ENCODE measurements around the gene LRRC25.
A peak's percentile ranks its signal among the peaks of the same experiment; 100 is the strongest.
"Not testable (repeated sequence)": the region's sequence is repeated elsewhere in the genome, so short reads cannot be mapped to it uniquely, and the experiment has no call there.

Gene LRRC25

DNA sequence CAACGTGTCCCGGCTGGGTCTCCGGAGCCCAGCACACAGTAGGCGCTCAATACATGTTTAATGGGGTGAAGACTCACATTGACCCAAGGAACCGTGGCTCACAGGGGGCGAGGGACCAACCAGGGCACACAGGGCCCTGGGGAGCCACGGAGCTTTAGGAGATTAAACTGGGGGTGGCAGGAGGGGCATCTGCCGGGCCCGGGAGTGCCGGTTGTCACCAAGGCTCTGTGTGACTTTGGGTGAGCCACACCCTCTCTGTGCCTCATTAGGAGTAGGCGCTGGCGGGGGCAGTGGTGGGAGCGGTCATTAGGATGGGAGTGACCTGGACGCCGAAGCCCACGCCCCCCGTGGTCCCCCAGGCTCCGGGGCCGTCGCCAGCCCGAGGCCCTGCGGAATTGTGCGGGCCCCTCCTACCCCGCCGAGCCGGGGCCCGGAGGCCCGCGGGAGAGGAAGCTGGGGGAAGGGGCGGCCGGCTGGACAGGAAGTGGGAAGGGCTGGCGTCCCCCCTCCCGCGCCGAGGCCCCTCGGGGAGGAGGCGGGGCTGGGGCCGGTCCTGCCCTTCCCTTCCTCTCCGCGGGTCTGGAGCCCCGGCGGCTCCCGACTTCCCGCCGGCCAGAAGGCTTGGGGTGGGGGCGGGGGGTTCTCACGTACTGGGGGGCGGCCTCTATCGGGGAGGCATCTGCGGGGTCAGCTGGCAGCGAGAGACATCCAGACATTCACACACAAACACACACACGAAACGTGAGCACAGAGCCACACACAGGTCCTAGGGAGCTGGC, 20.0 kb upstream of the LRRC25 start:
- Histone ChIP-seq H3K4me3 (ENCODE audit: insufficient read depth, low read depth, low read length, poor library complexity, severe bottlenecking) (peak overlapping the region; percentile 39), H3K27ac (ENCODE audit: insufficient read depth, low read length, poor library complexity, severe bottlenecking) (peak overlapping the region; percentile 39), H3K4me1 (ENCODE audit: control insufficient read depth, insufficient read depth, low read length, poor library complexity, severe bottlenecking) (peaks cover 74% of the 10 kb centered on the region), H3K36me3 (ENCODE audit: control insufficient read depth, insufficient read depth, low read length) (no peaks in the 10 kb centered on the region), H3K27me3 (replicated peaks; ENCODE audit: control insufficient read depth, insufficient read depth, low read length, poor library complexity, severe bottlenecking) (no peaks in the 10 kb centered on the region), H3K9me3 (ENCODE audit: control insufficient read depth, low read length) (no peaks in the 10 kb centered on the region)
- DNase-seq: no peak

DNA sequence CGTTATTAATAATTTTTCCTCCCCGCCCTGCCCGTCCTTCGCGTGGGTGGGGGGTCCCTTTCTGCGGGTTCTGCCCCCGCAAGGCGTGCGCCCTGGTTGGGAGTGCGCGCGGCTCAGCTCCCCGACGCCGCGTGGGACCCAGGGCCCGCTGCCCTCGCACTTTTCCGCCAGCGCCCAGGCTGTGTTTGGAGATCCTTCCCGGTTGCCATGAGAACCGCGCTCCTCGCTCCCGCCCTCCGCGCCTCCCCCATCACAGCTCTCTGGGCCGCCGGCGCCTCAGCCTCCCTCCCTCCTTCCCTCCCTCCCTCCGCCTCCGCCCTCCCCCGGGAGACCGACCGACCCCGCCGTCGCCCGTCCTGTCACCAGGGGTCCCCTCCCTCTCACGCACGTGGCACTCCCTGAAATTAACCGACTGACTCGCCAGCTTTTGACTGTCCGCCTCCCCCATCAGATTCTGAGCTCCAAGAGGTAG, 19.4 kb upstream of the LRRC25 start:
- peaks cover 68% of the 10 kb centered on the region for H3K4me1 ChIP-seq (ENCODE audit: control insufficient read depth, insufficient read depth, low read length, poor library complexity, severe bottlenecking)
- H3K4me3 ChIP-seq (ENCODE audit: insufficient read depth, low read depth, low read length, poor library complexity, severe bottlenecking): peak overlapping the region; percentile 39
- no peaks in the 10 kb centered on the region for H3K27me3 ChIP-seq (replicated peaks; ENCODE audit: control insufficient read depth, insufficient read depth, low read length, poor library complexity, severe bottlenecking)
- no peaks in the 10 kb centered on the region for H3K9me3 ChIP-seq (ENCODE audit: control insufficient read depth, low read length)
- H3K36me3 ChIP-seq (ENCODE audit: control insufficient read depth, insufficient read depth, low read length): no peaks in the 10 kb centered on the region
- peak; percentile 67 to 71 (median 70) for DNase-seq
- H3K27ac ChIP-seq (ENCODE audit: insufficient read depth, low read length, poor library complexity, severe bottlenecking): peak overlapping the region; percentile 48

DNA sequence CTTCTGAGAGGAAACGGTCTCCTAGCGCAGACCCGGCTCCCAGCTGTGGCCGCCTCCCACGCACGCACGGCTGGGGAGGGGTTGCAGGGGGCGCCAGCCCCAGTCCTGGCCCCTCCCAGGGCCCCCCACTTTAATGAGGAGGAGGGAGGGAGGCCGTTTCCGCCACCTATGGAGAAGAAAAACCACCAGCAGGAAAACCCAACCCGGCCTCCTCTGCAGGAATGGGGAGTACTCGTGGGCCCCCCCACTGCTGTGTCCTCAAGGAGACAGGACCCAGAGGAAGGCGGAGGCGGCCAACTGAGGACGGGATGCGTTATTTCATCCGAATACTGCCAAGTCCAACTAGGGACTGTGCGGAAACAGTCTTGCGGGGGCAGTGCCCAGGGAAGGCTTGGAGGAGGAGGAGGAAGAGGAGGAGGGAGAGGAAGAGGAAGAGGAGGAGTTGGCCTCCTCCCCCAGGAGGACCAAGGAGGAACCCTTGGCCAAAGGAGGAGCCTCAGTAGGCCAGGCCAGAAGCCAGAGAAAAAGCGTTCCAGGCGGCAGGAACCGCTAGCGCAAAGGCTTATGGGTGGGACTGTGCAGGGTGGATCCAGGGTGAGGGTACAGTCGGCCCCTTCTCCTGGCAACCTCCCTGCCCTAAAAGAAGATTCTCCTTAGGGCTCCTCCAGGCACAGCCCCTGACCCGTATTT, 17.9 kb upstream of the LRRC25 start:
- no peak overlapping the region for H3K4me3 ChIP-seq (ENCODE audit: insufficient read depth, low read depth, low read length, poor library complexity, severe bottlenecking)
- DNase-seq: no peak
- peaks cover 53% of the 10 kb centered on the region for H3K4me1 ChIP-seq (ENCODE audit: control insufficient read depth, insufficient read depth, low read length, poor library complexity, severe bottlenecking)
- no peaks in the 10 kb centered on the region for H3K9me3 ChIP-seq (ENCODE audit: control insufficient read depth, low read length)
- H3K36me3 ChIP-seq (ENCODE audit: control insufficient read depth, insufficient read depth, low read length): no peaks in the 10 kb centered on the region
- H3K27me3 ChIP-seq (replicated peaks; ENCODE audit: control insufficient read depth, insufficient read depth, low read length, poor library complexity, severe bottlenecking): no peaks in the 10 kb centered on the region
- peak overlapping the region; percentile 9 for H3K27ac ChIP-seq (ENCODE audit: insufficient read depth, low read length, poor library complexity, severe bottlenecking)

DNA sequence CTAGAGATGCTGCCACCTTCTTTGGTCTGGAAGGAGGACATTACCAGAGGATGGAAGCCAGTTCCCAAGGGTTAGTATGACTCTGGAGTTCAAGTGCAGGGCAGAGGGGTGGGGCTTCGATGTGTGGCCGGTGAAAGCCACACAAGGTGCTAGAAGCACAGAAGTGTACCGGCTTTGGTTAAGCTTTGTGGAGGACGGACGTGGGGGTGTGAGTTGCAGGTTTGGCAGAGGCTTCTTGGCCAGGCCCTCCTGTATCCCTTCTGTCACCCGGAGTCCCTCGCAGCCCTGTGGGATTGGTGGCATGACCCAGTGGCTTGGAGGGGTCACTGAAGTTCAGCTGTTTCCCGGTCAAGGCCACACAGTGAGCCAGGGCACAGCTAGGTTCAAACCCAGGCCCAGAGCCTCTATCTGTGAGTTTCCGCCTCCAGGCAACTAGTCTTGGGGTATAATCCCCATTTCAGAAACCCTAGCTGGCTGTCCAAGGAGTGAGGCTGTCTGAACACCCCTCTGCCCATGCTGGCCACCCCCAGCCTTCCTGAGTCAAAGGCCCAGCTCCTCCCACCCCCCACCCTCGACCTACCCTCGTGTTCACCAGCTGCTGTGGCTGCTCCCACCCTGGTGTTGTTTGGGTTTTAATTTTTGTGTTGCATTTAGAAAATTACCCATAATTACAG, 17.2 kb upstream of the LRRC25 start:
- Histone ChIP-seq H3K27ac (ENCODE audit: insufficient read depth, low read length, poor library complexity, severe bottlenecking) (no peak overlapping the region), H3K36me3 (ENCODE audit: control insufficient read depth, insufficient read depth, low read length) (no peaks in the 10 kb centered on the region), H3K4me3 (ENCODE audit: insufficient read depth, low read depth, low read length, poor library complexity, severe bottlenecking) (no peak overlapping the region), H3K27me3 (replicated peaks; ENCODE audit: control insufficient read depth, insufficient read depth, low read length, poor library complexity, severe bottlenecking) (no peaks in the 10 kb centered on the region), H3K4me1 (ENCODE audit: control insufficient read depth, insufficient read depth, low read length, poor library complexity, severe bottlenecking) (peaks cover 48% of the 10 kb centered on the region), H3K9me3 (ENCODE audit: control insufficient read depth, low read length) (no peaks in the 10 kb centered on the region)
- DNase-seq: no peak

DNA sequence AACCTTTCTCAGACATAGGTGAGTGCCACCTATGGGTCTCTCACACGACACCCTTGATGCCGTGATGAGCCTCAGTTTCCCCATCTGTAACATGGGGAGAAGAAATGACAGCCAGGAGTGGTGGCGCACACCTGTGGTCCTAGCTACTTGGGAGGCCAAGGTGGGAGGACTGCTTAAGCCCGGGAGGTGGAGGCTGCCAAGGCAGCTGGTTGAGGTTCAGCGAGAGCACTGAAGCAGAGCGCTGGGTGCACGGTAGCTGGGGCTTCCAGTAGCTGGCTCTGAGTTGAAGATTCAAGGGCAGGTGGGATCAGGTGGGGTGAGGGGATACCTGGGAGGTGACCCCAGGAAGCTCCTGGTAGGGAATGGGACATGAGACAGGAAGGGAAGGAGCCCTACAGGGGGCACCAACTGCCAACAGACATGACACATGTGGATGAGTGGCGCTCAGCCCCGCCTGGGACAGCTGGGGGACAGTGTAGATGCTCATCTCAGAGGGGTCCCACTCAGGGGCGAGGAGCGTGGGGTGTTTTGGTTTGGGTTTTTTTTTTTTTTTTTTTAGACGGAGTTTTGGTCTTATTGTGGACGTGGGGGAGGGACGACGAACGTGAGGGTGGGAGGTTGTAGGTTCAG, 15.3 kb upstream of the LRRC25 start:
- H3K9me3 ChIP-seq (ENCODE audit: control insufficient read depth, low read length): no peaks in the 10 kb centered on the region
- no peaks in the 10 kb centered on the region for H3K36me3 ChIP-seq (ENCODE audit: control insufficient read depth, insufficient read depth, low read length)
- no peak overlapping the region for H3K4me3 ChIP-seq (ENCODE audit: insufficient read depth, low read depth, low read length, poor library complexity, severe bottlenecking)
- H3K27me3 ChIP-seq (replicated peaks; ENCODE audit: control insufficient read depth, insufficient read depth, low read length, poor library complexity, severe bottlenecking): no peaks in the 10 kb centered on the region
- no peak for DNase-seq
- no peak overlapping the region for H3K27ac ChIP-seq (ENCODE audit: insufficient read depth, low read length, poor library complexity, severe bottlenecking)
- H3K4me1 ChIP-seq (ENCODE audit: control insufficient read depth, insufficient read depth, low read length, poor library complexity, severe bottlenecking): peaks cover 35% of the 10 kb centered on the region

DNA sequence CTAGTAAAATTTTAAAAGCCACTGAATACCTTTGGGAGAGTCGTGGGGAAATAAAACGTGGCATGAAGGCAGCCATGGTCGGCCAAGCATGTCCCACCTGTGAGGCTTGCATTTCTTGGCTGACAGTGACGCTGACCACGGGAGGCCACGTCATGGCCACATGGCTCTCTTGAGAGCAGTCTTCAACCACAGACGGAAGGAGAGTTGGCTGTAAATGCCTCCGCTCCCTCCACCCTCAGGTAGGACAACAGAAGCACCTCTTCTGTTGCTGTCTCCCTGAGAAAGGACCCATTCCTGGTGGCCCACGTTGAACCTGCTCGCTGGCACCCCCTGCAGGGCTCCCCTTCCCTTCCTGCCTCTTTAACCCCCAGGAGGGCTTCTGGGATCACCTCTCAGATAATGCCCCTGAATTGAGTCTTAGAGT, 10.6 kb upstream of the LRRC25 start:
- DNase-seq: no peak
- Histone ChIP-seq H3K36me3 (ENCODE audit: control insufficient read depth, insufficient read depth, low read length) (no peaks in the 10 kb centered on the region), H3K4me1 (ENCODE audit: control insufficient read depth, insufficient read depth, low read length, poor library complexity, severe bottlenecking) (no peaks in the 10 kb centered on the region), H3K27ac (ENCODE audit: insufficient read depth, low read length, poor library complexity, severe bottlenecking) (no peak overlapping the region), H3K4me3 (ENCODE audit: insufficient read depth, low read depth, low read length, poor library complexity, severe bottlenecking) (no peak overlapping the region), H3K27me3 (replicated peaks; ENCODE audit: control insufficient read depth, insufficient read depth, low read length, poor library complexity, severe bottlenecking) (no peaks in the 10 kb centered on the region), H3K9me3 (ENCODE audit: control insufficient read depth, low read length) (no peaks in the 10 kb centered on the region)

DNA sequence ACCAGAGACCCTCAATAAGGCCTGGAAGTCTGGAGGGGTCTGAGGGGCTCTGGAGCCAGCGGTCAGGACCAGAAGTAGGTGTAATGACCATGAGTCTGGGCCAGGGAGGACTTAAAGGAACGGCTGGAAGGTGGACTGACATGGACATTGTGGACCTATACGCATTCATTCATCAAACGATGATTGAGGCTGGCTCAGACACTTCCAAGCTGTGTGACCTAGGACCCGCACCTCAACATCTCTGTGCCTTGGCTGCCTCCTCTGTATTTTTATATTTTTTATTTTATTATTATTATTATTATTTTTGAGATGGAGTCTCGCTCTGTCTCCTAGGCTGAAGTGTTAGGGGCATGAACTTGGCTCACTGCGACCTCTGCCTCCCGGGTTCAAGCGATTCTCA, 9.3 kb upstream of the LRRC25 start:
- H3K36me3 ChIP-seq (ENCODE audit: control insufficient read depth, insufficient read depth, low read length): no peaks in the 10 kb centered on the region
- H3K27me3 ChIP-seq (replicated peaks; ENCODE audit: control insufficient read depth, insufficient read depth, low read length, poor library complexity, severe bottlenecking): no peaks in the 10 kb centered on the region
- no peaks in the 10 kb centered on the region for H3K9me3 ChIP-seq (ENCODE audit: control insufficient read depth, low read length)
- no peak for DNase-seq
- no peak overlapping the region for H3K27ac ChIP-seq (ENCODE audit: insufficient read depth, low read length, poor library complexity, severe bottlenecking)
- H3K4me3 ChIP-seq (ENCODE audit: insufficient read depth, low read depth, low read length, poor library complexity, severe bottlenecking): no peak overlapping the region
- H3K4me1 ChIP-seq (ENCODE audit: control insufficient read depth, insufficient read depth, low read length, poor library complexity, severe bottlenecking): no peaks in the 10 kb centered on the region

DNA sequence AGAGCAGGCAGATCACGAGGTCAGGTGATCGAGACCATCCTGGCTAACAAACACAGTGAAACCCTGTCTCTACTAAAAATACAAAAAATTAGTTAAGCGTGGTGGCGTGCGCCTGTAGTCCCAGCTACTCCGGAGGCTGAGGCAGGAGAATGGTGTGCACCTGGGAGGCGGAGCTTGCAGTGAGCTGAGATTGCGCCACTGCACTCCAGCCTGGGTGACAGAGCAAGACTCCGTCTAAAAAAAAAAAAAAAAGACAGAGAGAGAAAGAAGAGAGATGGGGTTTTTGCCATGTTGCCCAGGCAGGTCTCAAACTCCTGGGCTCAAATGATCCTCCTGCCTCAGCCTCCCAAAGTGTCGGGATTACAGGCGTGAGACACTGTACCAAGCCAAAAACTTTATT, 8.3 kb upstream of the LRRC25 start:
- H3K4me3 ChIP-seq (ENCODE audit: insufficient read depth, low read depth, low read length, poor library complexity, severe bottlenecking): not testable (repeated sequence)

DNA sequence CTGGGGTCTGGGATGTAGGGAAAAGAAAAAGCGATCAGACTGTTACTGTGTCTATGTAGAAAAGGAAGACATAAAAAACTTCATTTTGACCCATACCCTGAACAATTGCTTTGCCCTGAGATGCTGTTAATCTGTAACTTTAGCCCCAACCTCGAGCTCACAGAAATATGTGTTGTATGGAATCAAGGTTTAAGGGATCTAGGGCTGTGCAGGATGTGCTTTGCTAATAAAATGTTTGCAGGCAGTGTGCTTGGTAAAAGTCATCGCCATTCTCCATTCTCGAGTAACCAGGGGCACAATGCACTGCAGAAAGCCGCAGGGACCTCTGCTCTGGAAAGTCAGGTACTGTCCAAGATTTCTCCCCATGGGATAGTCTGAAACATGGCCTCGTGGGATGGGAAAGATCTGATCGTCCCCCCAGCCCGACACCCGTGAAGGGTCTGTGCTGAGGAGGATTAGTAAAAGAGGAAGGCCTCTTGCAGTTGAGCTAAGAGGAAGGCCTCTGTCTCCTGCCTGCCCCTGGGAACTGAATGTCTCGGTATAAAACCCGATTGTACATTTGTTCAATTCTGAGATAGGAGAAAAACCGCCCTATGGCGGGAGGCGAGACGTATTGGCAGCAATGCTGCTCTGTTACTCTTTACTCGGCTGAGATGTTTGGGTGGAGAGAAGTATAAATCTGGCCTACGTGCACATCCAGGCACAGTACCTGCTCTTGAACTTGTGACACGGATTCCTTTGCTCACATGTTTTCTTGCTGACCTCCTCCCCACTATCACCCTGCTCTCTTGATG, 5.2 kb upstream of the LRRC25 start:
- H3K27me3 ChIP-seq (replicated peaks; ENCODE audit: control insufficient read depth, insufficient read depth, low read length, poor library complexity, severe bottlenecking); H3K27ac ChIP-seq (ENCODE audit: insufficient read depth, low read length, poor library complexity, severe bottlenecking); H3K4me1 ChIP-seq (ENCODE audit: control insufficient read depth, insufficient read depth, low read length, poor library complexity, severe bottlenecking); H3K9me3 ChIP-seq (ENCODE audit: control insufficient read depth, low read length); H3K36me3 ChIP-seq (ENCODE audit: control insufficient read depth, insufficient read depth, low read length); H3K4me3 ChIP-seq (ENCODE audit: insufficient read depth, low read depth, low read length, poor library complexity, severe bottlenecking); DNase-seq: not testable (repeated sequence)

More for the DNA sequence above, 8.3 kb upstream of the LRRC25 start:
- not testable (repeated sequence) for H3K9me3 ChIP-seq (ENCODE audit: control insufficient read depth, low read length); H3K36me3 ChIP-seq (ENCODE audit: control insufficient read depth, insufficient read depth, low read length); H3K27ac ChIP-seq (ENCODE audit: insufficient read depth, low read length, poor library complexity, severe bottlenecking); H3K4me1 ChIP-seq (ENCODE audit: control insufficient read depth, insufficient read depth, low read length, poor library complexity, severe bottlenecking); DNase-seq; H3K27me3 ChIP-seq (replicated peaks; ENCODE audit: control insufficient read depth, insufficient read depth, low read length, poor library complexity, severe bottlenecking)
